ENCODE results near the gene E4F1. TPM values are rescaled to one million over a fixed set of nuclear protein-coding genes. Genes with fewer than 3 reads are reported as not detected.

Gene E4F1
- total and polyA plus RNA-seq, 9 of the 15 experiments (the other 6 are each of a cell fraction or from before 2014, with no cell fraction given): 0.48 to 94.9 (median 20.4) TPM

- TF ChIP-seq DIDO1 (tag; IDR thresholded peaks at IDR 0.05; ENCODE audit: low read depth) (no peak; the same call in 1 of the 2 replicates), FOXP1 (CRISPR knock-in tag; IDR thresholded peaks at IDR 0.05) (0 out of 2 replicates have a peak, but pooled peaks have one; percentile 46), MLLT1 (IDR thresholded peaks at IDR 0.05) (peak in 1 of 2 experiments; percentile 100; a peak in 2 of 4 replicates), POLR2AphosphoS5 (IDR thresholded peaks at IDR 0.05; ENCODE audit: control insufficient read depth, insufficient read depth, low read depth, low read length) (peak; percentile 88), ZNF644 (tag; IDR thresholded peaks at IDR 0.05; ENCODE audit: low read depth) (peak; percentile 39; the same call in 1 of the 2 replicates), RBM22 (IDR thresholded peaks at IDR 0.05; ENCODE audit: low read depth, low read length, poor library complexity, severe bottlenecking) (peak; percentile 52), ETV5 (CRISPR knock-in tag; IDR thresholded peaks at IDR 0.05; ENCODE audit: low read depth) (peak; percentile 36; the same call in 1 of the 2 replicates), CTCF (IDR thresholded peaks at IDR 0.05 in 2 of 3, conservative IDR thresholded peaks at IDR 0.05 in 1 of 3; ENCODE audit: insufficient read depth in 2 of 3, low read depth in 1 of 3, low read length in 3 of 3) (0 out of 6 replicates have a peak, but pooled peaks of 1 of the 3 experiments have one; percentile 15), TBP (optimal IDR thresholded peaks at IDR 0.05; ENCODE audit: low read depth, low read length) (peak; percentile 69), BRD9 (IDR thresholded peaks at IDR 0.05; ENCODE audit: low read depth, partially characterized antibody) (peak; percentile 21), ETV1 (tag; conservative IDR thresholded peaks at IDR 0.05; ENCODE audit: low read depth) (peak; percentile 55), WHSC1 (IDR thresholded peaks at IDR 0.05; ENCODE audit: low read length) (no peak), ELF1 (tag; IDR thresholded peaks at IDR 0.05) (peak; percentile 54; the same call in 1 of the 2 replicates), FOXM1 (IDR thresholded peaks at IDR 0.05; ENCODE audit: low read depth) (peak; percentile 64), FOXM1 (CRISPR knock-in tag; IDR thresholded peaks at IDR 0.05; ENCODE audit: low read depth) (no peak; the same call in 1 of the 2 replicates), ZBTB1 (CRISPR knock-in tag; IDR thresholded peaks at IDR 0.05; ENCODE audit: borderline replicate concordance, low read depth) (peak; percentile 70; the same call in 1 of the 2 replicates)
- TF ChIP-seq, protein P1, sequence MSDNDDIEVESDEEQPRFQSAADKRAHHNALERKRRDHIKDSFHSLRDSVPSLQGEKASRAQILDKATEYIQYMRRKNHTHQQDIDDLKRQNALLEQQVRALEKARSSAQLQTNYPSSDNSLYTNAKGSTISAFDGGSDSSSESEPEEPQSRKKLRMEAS (CRISPR knock-in tag; IDR thresholded peaks at IDR 0.05): peak; percentile 47
- TF ChIP-seq, protein P2, sequence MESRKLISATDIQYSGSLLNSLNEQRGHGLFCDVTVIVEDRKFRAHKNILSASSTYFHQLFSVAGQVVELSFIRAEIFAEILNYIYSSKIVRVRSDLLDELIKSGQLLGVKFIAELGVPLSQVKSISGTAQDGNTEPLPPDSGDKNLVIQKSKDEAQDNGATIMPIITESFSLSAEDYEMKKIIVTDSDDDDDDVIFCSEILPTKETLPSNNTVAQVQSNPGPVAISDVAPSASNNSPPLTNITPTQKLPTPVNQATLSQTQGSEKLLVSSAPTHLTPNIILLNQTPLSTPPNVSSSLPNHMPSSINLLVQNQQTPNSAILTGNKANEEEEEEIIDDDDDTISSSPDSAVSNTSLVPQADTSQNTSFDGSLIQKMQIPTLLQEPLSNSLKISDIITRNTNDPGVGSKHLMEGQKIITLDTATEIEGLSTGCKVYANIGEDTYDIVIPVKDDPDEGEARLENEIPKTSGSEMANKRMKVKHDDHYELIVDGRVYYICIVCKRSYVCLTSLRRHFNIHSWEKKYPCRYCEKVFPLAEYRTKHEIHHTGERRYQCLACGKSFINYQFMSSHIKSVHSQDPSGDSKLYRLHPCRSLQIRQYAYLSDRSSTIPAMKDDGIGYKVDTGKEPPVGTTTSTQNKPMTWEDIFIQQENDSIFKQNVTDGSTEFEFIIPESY (CRISPR knock-in tag; IDR thresholded peaks at IDR 0.05): peak; percentile 20; the same call in 1 of the 2 replicates
- TF ChIP-seq, protein P3, sequence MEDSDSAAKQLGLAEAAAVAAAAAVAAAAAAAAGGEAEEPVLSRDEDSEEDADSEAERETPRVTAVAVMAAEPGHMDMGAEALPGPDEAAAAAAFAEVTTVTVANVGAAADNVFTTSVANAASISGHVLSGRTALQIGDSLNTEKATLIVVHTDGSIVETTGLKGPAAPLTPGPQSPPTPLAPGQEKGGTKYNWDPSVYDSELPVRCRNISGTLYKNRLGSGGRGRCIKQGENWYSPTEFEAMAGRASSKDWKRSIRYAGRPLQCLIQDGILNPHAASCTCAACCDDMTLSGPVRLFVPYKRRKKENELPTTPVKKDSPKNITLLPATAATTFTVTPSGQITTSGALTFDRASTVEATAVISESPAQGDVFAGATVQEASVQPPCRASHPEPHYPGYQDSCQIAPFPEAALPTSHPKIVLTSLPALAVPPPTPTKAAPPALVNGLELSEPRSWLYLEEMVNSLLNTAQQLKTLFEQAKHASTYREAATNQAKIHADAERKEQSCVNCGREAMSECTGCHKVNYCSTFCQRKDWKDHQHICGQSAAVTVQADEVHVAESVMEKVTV (CRISPR knock-in tag; IDR thresholded peaks at IDR 0.05): no peak; the same call in 1 of the 2 replicates
Observed at GRCh38 chr16:2205104-2205966, 18.1 kb upstream of the E4F1 start, which contains the start of gene MLST8 (continued).

Data from K562 (cell line).